Keratinocyte (primary cell): ENCODE results near the gene CCT6B. TPM values are rescaled to one million over a fixed set of nuclear protein-coding genes. Genes with fewer than 3 reads are reported as not detected.

Experiments
- DNase-seq: peaks from one replicate; pipeline ENCODE4 v3.0.0-alpha.2; 2011; ENCODE audit warnings: low read depth, missing footprints, low spot score
- FAIRE-seq: peaks from 2 replicates; lab custom pipeline; 2011; peaks lifted over from hg19 to GRCh38; lab: Jason Lieb, UNC
- H2AFZ ChIP-seq: 2 replicates; pipeline ENCODE4 v1.6.0; 2012; ENCODE audit warnings: low read length, control low read depth, inconsistent platforms; ENCODE audit not compliant: control insufficient read depth
- H3K27ac ChIP-seq: 2 replicates; pipeline ENCODE4 v1.5.1; 2011; ENCODE audit warnings: low read length; ENCODE audit not compliant: control insufficient read depth, insufficient read depth
- H3K27me3 ChIP-seq: 3 replicates; pipeline ENCODE4 v1.6.0; 2011; ENCODE audit warnings: low read length; ENCODE audit not compliant: control insufficient read depth, insufficient read depth; ENCODE audit errors: extremely low read depth
- H3K36me3 ChIP-seq, 2 experiments: 2 replicates in 1 of 2; 3 replicates in 1 of 2; pipeline ENCODE4 v1.5.1; 2011; ENCODE audit warnings: low read length in 2 of 2, mild to moderate bottlenecking in 1 of 2; ENCODE audit not compliant: control insufficient read depth in 2 of 2, insufficient read depth in 2 of 2; ENCODE audit errors: extremely low read depth in 1 of 2
- H3K4me1 ChIP-seq: 3 replicates; pipeline ENCODE4 v1.5.1; 2011; ENCODE audit warnings: low read length; ENCODE audit not compliant: control insufficient read depth, insufficient read depth; ENCODE audit errors: extremely low read depth
- H3K4me2 ChIP-seq: 3 replicates; pipeline ENCODE4 v1.6.0; 2011; ENCODE audit warnings: low read depth, low read length; ENCODE audit not compliant: control insufficient read depth, insufficient read depth; ENCODE audit errors: extremely low read depth
- H3K4me3 ChIP-seq, 3 experiments: fragments of 200-600 bp in 1 of 3; sonication (generic) in 1 of 3; 2 replicates in 2 of 3; 3 replicates in 1 of 3; pipeline ENCODE4 v1.5.1; 2011 to 2016; ENCODE audit warnings: low read length in 3 of 3, mild to moderate bottlenecking in 3 of 3, control low read depth in 2 of 3, inconsistent platforms in 1 of 3, low read depth in 1 of 3, mixed read lengths in 1 of 3, mixed run types in 1 of 3, moderate library complexity in 1 of 3; ENCODE audit not compliant: control insufficient read depth in 2 of 3, insufficient read depth in 2 of 3; ENCODE audit errors: extremely low read depth in 1 of 3
- H3K79me2 ChIP-seq: 2 replicates; pipeline ENCODE4 v1.6.0; 2012; ENCODE audit warnings: low read length; ENCODE audit not compliant: control insufficient read depth, insufficient read depth
- H3K9ac ChIP-seq: 3 replicates; pipeline ENCODE4 v1.6.0; 2011; ENCODE audit warnings: low read length; ENCODE audit not compliant: control insufficient read depth, insufficient read depth; ENCODE audit errors: extremely low read depth
- H3K9me1 ChIP-seq: 3 replicates; pipeline ENCODE4 v1.6.0; 2011; ENCODE audit warnings: low read length; ENCODE audit not compliant: control insufficient read depth, insufficient read depth; ENCODE audit errors: extremely low read depth
- H3K9me3 ChIP-seq: 2 replicates; pipeline ENCODE4 v1.5.1; 2012; ENCODE audit warnings: low read depth, low read length; ENCODE audit not compliant: control insufficient read depth
- H4K20me1 ChIP-seq: 3 replicates; pipeline ENCODE4 v1.6.0; 2011; ENCODE audit warnings: low read length; ENCODE audit not compliant: control insufficient read depth, insufficient read depth; ENCODE audit errors: extremely low read depth
- EZH2 ChIP-seq: IDR thresholded peaks from one replicate; pipeline ENCODE4 v1.6.1; 2012; ENCODE audit warnings: inconsistent platforms, mild to moderate bottlenecking, low read length, moderate library complexity
- dilution Hi-C: fragments of 300-500 bp; cut with MboI; formaldehyde crosslinking; loops from one replicate; pipeline ENCODE4 v1.7.0; 2020; ENCODE audit warnings: low sequenced_read_pairs; ENCODE audit not compliant: extremely low pct_ligation_motif_present
- polyA plus RNA-seq, 5 experiments: library from polyadenylated mRNA; depleted of rRNA in 3 of 5; stranded (reverse) in 3 of 5; stranded (forward) in 1 of 5; unstranded in 1 of 5; fragments of >200 nt; gene quantifications; 1 replicate in 1 of 5; 2 replicates in 3 of 5; 3 replicates in 1 of 5; pipeline versions ENCODE4 v1.2.1 to v1.2.3, GENCODE V29; 2011 to 2012; ENCODE audit warnings: missing spikeins in 2 of 5, low read depth in 1 of 5, low replicate concordance in 1 of 5
- TF ChIP-seq, protein P1 (sequence below), 3 experiments: IDR thresholded peaks in 1 of 3; conservative IDR thresholded peaks in 1 of 3; optimal IDR thresholded peaks in 1 of 3; 2 replicates in 2 of 3; 3 replicates in 1 of 3; pipeline versions ENCODE3 to v1.5.1; 2011; ENCODE audit warnings: low read length in 3 of 3, mild to moderate bottlenecking in 3 of 3, moderate library complexity in 2 of 3, control low read depth in 1 of 3, inconsistent platforms in 1 of 3; ENCODE audit not compliant: insufficient read depth in 2 of 3; ENCODE audit errors: extremely low read depth in 1 of 3

Gene CCT6B
- polyA plus RNA-seq, 1 donor (not counting 4 experiments of a cell fraction or from before 2014, with no cell fraction given) = 1.1 TPM

DNA sequence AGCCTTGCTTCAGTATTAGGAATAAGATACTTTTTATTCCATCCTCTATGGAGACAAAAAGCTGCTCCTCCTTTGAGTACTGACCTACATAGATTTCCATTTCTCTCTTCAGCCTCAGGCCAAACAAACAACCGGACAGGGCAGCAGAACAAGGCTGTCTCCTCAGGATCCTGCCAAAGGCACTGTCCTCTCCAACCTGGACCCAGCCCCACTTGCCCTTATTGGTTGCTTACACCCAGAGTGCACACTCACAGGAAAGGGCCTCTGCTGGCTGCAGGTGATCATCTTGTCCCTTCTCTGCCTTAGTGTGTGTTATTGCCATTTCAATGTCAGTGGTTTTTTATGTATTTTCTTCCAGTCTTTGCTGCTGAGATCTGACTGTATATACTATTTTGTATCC, 45.7 kb upstream of the CCT6B start:
- no peak overlapping the region for H3K9ac ChIP-seq
- no peaks in the 10 kb centered on the region for H3K79me2 ChIP-seq
- no peaks in the 10 kb centered on the region for H3K9me1 ChIP-seq
- no peak overlapping the region for H3K4me3 ChIP-seq
- no peak overlapping the region for H3K27ac ChIP-seq
- H3K4me2 ChIP-seq = no peak overlapping the region
- DNase-seq = no peak
- peaks cover 9 to 16% of the 10 kb centered on the region in 2 experiments for H3K36me3 ChIP-seq
- TF ChIP-seq, protein P1, sequence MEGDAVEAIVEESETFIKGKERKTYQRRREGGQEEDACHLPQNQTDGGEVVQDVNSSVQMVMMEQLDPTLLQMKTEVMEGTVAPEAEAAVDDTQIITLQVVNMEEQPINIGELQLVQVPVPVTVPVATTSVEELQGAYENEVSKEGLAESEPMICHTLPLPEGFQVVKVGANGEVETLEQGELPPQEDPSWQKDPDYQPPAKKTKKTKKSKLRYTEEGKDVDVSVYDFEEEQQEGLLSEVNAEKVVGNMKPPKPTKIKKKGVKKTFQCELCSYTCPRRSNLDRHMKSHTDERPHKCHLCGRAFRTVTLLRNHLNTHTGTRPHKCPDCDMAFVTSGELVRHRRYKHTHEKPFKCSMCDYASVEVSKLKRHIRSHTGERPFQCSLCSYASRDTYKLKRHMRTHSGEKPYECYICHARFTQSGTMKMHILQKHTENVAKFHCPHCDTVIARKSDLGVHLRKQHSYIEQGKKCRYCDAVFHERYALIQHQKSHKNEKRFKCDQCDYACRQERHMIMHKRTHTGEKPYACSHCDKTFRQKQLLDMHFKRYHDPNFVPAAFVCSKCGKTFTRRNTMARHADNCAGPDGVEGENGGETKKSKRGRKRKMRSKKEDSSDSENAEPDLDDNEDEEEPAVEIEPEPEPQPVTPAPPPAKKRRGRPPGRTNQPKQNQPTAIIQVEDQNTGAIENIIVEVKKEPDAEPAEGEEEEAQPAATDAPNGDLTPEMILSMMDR (optimal IDR thresholded peaks at IDR 0.05 in 1 of 3, IDR thresholded peaks at IDR 0.05 in 1 of 3, conservative IDR thresholded peaks at IDR 0.05 in 1 of 3; ENCODE audit: extremely low read depth in 1 of 3, insufficient read depth in 2 of 3, low read length in 3 of 3) = no peak
- TF ChIP-seq EZH2 = no peak
- no peaks in the 10 kb centered on the region for H3K9me3 ChIP-seq
- H2AFZ ChIP-seq = no peak overlapping the region
- dilution Hi-C loops = no loop called here
- H3K27me3 ChIP-seq = no peaks in the 10 kb centered on the region
- H4K20me1 ChIP-seq = no peaks in the 10 kb centered on the region
- H3K4me1 ChIP-seq = no peaks in the 10 kb centered on the region
- FAIRE-seq = no peak

DNA sequence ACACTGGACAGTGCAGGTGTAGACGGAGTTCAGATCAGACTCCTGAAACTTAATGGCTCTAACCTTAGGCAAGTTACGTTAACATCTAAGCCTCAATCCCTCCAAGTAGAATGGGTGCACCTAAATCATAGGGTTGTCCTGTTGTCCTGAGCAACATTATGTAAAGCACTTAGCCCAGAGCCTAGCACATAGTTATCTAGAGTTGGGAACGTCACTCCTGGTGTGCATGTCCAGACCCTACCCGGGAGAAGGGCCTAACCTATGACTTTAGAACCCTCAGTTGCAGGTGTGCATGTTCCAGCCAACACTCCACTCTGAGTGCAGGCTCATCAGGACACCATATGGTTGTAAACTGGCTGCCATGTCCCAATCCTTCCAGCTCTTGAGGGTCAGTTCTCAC, 45.1 kb upstream of the CCT6B start:
- peaks cover 5 to 13% of the 10 kb centered on the region in 2 experiments for H3K36me3 ChIP-seq
- H3K27ac ChIP-seq = no peak overlapping the region
- DNase-seq = no peak

More for the DNA sequence above, 45.1 kb upstream of the CCT6B start:
- no peaks in the 10 kb centered on the region for H3K9me3 ChIP-seq
- no peaks in the 10 kb centered on the region for H3K4me1 ChIP-seq
- FAIRE-seq = no peak
- no peak overlapping the region for H2AFZ ChIP-seq
- H3K4me3 ChIP-seq = no peak overlapping the region
- no peaks in the 10 kb centered on the region for H3K9me1 ChIP-seq
- H4K20me1 ChIP-seq = no peaks in the 10 kb centered on the region
- dilution Hi-C loops = no loop called here
- no peak overlapping the region for H3K4me2 ChIP-seq
- no peaks in the 10 kb centered on the region for H3K79me2 ChIP-seq
- TF ChIP-seq, protein P1 (optimal IDR thresholded peaks at IDR 0.05 in 1 of 3, IDR thresholded peaks at IDR 0.05 in 1 of 3, conservative IDR thresholded peaks at IDR 0.05 in 1 of 3; ENCODE audit: extremely low read depth in 1 of 3, insufficient read depth in 2 of 3, low read length in 3 of 3) = no peak
- H3K9ac ChIP-seq = no peak overlapping the region
- no peaks in the 10 kb centered on the region for H3K27me3 ChIP-seq
